ENCODE data around the gene IFT25.

Gene IFT25

DNA sequence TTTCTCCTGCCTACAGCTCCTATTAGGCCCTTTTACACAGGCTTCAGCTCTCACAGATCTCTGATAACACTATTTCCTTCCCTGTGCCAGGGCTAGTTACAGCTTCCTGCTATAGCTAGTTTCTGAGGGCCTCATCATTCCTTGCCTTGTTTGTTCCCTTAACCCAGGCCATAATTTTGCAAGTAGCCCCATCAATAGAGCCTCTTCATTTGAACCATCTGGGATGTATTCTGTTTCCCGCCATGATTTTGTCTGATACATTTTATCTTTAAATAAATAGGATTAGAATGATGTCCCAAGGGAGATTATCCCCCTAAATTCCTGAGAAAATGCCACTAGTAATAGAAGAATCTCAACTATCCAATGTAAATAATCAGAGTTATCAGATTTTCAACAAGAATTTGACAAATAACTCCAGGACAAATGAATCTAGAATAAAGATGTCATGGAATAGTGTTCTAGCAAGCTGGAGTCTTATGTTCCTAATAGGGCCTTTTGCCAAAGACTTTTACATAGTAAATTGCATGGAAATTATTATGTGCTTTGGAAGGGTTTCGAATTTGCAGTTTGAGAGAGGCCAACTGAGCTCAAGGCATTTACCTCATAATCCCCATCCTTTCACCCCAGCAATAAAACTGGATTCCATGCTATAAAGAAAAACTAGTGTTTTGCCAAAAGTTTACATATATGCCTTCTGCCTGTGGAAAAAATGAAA is 16.1 kb downstream of the IFT25 start:
- no peak for DNase-seq (ENCODE audit: low spot score)

DNA sequence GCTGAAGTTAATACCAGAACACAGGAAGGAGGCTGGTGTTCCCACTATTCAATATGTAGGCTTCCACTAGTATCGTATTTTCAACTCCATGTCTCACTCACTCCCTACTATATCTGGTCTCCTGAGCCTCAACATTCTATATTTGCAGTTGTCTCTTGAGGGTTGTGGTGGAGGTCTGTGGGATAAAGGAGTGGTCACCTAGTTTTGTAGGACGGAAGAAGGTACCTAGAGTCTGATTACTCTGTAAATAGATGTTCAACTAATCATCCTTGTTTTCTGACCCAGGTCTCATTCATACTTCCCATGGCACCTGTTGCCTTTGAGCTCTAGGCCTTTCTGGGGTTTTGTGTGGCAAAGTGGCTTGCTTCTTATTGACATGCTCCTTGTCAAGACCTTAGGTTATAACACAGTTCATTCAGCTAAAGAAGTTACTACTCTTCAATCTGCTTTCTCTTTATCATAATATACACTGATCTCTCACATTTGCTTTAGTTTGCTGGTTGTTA is 18.1 kb downstream of the IFT25 start:
- no peak for DNase-seq (ENCODE audit: low spot score)

DNA sequence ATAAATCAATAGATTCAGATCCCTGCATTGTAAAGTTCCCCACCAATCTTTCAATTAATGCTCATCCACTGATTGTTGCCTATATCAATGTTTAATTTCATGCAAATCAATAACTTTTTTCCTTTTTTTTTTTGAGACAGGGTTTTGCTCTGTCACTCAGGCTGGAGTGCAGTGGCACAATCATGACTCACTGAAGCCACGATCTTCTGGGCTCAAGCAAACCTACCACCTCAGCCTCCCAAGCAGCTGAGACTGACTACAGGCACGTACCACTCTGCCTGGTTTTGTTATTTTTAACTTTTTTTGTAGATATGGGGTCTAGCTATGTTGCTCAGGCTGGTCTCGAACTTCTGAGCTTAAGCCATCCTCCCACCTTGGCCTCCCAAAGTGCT is 25.8 kb downstream of the IFT25 start:
- DNase-seq (ENCODE audit: low spot score) = no peak

DNA sequence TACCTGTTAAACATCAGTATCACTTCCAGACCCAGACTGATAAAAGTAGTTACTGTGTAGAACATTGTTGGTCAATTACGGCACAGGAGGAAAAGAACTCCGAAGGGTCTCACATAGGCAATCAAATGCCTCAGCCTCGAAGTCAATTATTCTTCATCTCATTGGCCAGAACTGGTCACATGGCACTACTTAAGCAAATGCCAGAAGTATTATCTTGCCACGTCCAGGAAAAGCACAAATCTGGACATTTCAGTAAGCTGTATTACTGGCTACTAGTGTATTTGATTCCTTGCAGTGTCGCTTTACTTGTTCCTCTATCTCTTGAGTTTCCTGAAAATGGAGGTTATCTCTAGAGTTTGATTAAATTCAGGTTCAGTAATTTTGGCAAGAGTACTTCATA is 27.2 kb downstream of the IFT25 start:
- no peak for DNase-seq (ENCODE audit: low spot score)

DNA sequence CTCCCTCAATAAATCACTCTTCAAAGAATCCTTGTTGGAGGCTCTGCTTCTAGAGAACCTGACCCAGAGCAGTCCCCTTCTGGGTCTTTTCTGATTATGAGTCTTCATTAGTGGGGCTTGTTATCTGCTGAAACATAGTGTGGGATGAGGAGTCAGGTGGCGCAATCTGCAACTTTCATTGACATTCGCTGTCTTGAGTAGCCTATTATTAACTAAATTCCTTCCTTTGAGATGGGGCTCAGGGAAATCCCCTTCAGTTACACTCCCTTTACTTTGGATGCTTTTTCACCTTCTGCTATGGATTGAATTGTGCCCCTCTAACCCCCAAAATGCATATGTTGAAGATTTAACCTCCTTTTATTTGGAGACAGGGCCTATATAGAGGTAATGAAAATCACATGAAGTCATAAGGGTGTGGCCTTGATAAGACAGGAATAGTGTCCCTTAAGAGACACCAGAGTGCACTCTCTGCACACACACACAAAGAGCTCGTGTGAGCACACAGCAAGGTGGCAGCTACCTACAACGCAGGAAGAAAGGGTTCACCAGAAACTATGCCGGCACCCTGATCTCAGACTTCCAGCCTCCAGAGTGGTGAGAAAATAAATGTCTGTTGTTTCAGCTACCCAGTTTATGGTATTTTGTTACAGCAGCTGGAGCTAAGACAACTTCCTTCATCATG is 32.0 kb downstream of the IFT25 start:
- DNase-seq (ENCODE audit: low spot score) = no peak

DNA sequence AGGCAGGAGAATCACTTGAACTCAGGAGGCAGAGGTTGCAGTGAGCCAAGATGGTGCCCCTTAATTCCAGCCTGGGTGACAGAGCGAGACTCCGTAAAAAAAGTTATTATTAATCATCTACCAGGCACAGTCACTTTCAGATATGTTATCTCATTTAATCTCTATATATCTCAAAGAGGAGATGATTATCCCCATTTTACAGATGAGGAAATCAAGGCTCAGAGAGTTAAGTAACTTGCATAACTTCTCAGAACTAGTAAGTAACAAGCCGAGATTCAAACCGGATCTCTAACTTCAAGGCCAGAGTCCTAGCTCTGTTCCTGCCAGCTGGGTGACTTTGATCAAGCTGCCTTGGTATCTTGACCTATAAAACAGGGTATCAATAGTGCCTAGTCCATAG is 34.1 kb downstream of the IFT25 start:
- no peak for DNase-seq (ENCODE audit: low spot score)

DNA sequence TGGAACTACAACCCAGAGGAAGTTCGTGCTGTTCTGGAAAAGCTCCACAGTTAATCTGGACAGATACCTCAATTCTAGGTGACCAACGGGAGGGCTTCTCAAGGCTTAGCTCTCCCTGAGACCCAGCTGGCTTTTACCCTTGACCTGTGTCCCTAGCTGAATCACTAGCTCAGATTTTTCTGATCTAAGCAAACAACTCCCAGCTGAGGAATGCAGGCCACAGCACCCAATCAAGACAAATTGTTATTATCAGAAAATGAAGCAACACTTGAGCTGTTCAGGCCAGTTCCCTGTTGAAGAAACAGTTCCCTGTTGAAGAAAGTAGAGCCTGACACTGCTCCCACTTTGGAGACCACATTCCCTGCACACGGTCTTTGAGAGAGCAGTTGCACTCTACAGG is 35.6 kb downstream of the IFT25 start:
- DNase-seq (ENCODE audit: low spot score) = no peak

DNA sequence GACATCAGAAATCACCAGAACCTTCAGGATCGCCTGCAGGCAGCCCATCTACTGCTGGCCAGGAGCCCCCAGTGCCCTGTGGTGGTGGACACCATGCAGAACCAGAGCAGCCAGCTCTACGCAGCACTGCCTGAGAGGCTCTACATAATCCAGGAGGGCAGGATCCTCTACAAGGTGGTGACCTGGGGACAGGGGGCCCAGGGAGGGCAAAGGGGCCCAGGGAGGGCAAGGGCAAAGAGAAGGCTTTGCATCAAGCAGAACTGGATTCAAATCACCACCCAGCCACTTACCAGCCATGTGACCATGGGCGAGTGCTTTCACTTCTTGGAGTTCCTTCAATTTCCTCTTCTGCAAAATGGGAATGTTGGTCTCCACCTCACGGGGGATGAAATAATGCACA is 39.4 kb downstream of the IFT25 start:
- DNase-seq (ENCODE audit: low spot score) = no peak

DNA sequence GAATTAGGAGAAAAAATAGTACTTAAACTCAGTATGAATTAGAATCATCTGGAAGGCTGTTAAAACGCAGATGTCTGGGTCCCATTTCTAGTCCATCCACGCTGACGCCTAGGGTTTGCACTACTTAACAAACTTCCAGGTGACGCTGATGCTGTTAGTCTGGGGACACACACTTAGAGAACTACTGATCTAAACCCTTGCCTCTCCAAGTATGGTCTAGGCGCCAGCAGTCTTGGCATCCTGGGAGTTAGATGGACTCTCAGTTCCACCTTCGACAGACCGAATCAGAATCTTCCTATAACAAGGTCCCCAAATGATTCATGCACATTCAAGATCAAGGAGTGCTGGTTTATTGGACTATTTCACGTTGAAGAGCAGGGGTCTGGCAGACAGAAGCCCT is 40.0 kb downstream of the IFT25 start:
- no peak for DNase-seq (ENCODE audit: low spot score)

DNA sequence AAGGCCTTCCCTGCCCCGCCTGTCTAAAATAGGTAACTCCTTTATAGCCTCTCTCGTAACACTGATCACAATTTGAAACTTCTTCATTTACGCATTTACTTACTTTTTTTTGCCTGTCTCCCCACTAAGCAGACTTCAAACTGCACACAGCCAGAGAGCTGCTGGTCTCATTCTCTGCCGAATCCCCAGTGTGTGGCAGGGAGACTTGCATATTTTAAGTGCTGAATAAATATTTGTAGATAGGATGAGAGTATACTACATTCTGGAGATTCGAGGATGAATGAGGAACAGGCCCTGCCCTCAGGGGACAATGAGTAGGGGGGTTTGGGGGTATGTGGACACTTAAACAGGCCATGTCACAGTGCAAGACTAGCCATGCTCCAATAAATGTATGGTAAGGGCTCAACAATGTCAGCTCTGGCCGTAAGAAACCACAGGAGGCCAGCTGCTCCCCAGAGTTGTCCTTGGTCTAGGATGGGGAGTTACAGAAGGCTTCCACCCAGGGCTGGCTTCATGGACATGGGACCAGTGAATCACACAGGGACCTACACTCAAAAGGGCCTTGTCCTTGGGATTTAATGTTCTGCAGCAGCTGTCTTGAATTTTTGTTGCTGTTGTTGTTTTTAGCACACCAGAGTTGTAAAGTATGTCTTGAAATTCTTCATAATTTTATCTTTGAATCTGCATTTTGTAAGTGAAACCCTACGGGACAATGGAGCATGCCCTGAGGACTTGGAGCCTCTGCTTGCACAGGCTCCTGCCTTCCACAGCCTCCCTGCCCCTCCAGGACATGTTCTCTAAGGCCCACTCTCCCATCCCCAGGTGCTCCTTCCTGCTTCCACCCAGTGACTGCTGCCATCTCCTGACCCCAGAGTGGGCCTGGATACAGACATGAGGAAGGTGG is 43.0 kb downstream of the IFT25 start:
- DNase-seq (ENCODE audit: low spot score) = no peak

DNA sequence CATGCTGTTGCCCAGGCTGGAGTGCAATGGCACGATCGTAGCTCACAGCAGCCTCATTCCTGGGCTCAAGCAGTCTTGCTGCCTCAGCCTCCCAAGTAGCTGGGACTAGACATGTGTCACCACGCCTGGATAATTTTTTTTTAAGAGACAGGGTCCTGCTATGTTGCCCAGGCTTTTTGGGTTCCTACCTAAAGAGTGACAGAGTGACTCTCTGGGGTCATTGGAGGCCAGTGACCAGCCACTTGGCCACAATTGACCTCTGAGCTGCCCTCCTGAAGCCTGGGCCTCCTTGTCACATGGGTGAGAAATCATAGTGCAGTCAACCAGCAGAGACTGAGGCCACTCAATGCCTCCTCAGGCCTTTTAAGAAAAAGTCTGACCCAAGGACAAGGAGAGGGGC is 45.8 kb downstream of the IFT25 start:
- DNase-seq (ENCODE audit: low spot score) = no peak

DNA sequence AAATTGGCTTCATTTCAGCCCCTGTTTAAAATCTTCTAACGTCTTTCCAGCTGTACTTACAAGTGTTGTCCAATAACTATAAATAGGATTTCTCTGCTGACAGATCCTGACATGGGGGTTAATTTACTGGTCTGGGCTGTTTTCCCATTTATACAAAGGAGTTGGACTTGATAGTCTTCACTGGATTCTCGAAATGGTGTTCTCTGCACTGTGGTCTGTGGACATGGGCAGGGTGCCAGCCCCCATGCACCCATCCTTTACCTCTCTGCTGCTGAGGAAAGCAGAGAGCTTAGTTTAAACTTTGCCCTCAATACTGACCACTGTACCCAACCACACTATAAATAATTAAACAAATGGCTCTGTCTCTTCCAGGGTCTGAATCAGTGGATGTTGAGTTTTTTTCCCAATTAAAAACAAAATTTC is 46.3 kb downstream of the IFT25 start:
- no peak for DNase-seq (ENCODE audit: low spot score)

DNA sequence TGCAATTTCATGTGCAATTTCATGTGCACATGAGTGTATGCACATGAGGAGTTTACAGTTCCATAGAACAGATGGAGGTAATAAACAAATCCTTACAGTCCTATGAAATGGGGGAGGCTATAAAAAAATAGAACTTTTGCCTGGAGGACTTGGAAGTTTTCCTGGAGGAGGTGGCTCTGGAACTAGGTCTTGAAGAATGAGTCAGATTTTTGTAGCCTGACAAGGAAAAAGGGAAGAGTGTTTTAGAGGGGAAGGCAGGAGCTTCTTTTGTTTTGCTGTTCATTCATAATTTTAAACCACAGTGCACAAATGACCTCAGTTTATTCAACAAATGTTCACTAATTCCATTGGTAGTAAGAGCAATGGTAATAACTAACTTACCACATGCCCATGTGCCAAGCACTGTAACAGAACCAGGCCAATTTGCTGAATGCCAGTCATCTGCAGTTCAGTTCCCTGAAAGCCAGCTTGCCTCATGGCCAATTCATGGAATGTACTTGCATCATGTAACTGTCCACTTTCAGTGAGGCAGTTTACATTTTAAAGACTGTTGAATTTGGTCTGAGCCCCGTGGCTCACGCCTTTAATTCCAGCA is 48.8 kb downstream of the IFT25 start:
- no peak for DNase-seq (ENCODE audit: low spot score)

DNA sequence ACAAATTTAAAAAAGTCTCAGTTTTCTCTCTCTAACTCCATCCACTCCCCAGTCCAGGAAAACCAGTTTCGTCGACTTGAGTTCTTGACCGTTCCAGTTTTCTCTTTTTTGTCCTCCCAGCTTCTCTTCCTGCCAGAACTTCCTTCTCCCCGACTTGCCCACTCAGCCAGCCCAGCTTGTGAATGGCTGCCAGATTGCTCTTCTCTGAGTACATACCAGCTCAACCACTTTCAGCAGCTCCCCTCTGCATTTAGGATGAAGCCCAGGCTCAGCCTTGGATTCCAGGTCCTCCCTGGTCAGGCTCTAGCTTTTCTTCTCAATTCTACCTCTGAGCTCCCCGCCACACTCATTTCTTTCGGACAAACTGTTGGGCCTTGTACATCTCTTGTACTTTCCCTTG is 50.1 kb downstream of the IFT25 start:
- DNase-seq (ENCODE audit: low spot score) = no peak

DNA sequence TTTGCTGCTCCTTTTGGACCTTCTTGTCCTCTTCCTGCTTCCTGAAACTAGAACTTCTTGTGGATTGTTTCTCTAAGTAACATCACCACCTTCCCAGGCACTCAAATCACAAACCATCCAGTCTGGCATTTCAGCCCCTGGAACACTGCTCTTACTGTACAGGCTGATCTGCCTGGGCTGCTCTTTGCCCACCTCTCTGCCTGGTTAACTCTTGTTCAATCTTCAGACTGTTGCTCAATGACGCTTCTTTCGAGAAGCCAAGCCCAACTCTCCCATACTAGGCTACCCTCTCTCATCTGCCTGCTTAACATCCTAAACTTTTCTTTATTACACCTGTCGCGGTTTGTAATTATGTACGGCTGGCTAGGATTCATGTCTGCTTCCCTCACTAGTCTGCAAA is 50.9 kb downstream of the IFT25 start:
- DNase-seq (ENCODE audit: low spot score) = no peak

DNA sequence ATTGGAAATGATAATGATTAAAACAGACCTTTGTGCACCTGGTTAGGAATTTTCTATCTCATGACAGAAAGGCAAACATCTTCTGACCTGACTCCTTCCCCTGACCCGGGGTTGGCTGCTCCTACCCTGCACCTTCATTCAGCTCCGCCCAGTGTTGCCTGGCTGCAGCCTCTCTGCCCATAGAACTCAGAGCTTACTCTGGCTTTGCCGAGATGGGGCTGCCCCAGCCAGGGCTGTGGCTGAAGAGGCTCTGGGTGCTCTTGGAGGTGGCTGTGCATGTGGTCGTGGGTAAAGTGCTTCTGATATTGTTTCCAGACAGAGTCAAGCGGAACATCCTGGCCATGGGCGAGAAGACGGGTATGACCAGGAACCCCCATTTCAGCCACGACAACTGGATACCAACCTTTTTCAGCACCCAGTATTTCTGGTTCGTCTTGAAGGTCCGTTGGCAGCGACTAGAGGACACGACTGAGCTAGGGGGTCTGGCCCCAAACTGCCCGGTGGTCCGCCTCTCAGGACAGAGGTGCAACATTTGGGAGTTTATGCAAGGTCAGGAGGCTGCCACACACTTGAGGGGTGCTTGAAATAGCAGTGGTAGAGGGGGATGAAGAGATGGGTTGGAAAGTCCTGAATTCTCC is 51.4 kb downstream of the IFT25 start, which contains the start of gene DIO1:
TSS of gene DIO1 (plus strand) at position 189 of the 638 bp plus-strand sequence. CDS start at position 213, 24 bp downstream.
- no peak for DNase-seq (ENCODE audit: low spot score)

DNA sequence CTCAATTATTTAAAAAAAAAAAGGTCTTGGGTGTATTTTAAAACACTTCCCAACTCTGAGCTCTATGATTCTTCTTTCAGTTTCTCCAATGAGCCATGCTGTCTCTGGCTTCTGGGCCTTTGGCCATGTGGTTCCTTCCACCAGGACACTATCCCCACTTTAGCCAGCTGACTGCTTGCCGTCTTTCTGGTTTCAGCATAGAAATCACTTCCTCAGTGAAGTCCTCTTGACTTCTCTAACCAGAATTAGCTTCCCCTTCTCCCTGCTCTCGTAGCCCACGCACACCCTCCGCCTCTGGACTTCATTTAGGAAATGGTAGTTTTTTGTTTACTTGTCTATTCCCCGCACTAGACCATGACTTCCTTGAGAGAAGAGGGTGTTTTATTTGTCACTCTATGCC is 52.6 kb downstream of the IFT25 start:
- DNase-seq (ENCODE audit: low spot score) = no peak

DNA sequence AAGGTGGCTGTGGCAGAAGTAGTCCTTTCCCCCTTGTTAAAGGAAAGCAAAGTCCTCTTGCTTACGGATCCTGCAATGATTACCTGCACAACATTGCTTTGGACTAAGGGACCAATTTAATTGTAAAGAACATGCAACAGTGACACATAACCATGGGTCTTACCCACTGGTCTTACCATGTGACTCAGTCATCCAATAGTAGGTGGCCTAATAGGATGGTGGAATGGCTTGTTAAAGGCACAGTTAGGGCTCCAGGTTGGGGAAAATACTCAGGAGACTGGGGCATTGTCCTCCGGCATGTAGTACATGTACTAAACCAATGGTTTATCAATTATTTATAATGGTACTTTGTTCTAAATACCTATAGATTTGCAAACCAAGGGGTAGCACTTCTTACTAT is 53.8 kb downstream of the IFT25 start:
- no peak for DNase-seq (ENCODE audit: low spot score)

DNA sequence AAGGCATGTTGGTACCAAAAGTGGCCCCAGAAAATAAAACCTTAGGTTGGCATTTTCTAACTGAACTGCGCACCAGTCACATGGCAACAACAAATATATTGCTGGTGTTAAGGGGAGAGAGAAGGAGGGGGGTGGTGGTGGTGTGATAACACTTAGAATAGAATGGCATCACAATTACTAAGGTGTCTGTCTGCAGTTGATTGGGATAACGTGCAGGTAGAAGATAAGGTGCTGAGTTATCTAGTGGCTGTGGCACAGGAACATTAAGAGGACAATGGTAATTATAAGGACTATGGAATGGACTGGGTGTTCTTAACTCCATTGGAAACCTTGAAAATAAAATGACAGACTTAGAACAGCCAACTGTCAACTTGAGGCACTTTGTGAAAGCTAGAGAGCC is 54.5 kb downstream of the IFT25 start:
- no peak for DNase-seq (ENCODE audit: low spot score)

DNA sequence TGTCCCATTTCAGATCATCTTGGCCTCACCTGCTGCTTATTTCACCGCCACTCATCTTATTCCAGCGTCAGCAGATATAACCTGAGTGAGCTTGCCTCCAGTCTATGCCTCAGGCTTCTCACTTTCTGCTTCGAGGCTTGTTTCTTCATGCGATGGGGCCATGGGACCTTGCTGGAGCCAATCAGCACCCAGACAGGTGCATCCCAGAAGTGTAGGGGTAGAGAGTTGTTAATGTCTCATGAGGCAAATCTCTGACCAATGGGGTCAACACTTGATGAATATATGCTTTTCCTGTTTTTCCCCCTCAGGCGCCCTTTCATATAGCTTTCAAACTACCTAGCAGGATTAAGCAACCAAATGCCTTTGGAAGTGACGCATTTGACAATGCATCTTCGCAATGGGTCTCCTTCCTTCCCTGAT is 55.0 kb downstream of the IFT25 start:
- DNase-seq (ENCODE audit: low spot score) = no peak
